ENCODE measurements around the gene ST6GALNAC1.

GRCh38 chr17:76579281-76579680 lies 64.3 kb downstream of the ST6GALNAC1 start:
- TF ChIP-seq, protein P1, sequence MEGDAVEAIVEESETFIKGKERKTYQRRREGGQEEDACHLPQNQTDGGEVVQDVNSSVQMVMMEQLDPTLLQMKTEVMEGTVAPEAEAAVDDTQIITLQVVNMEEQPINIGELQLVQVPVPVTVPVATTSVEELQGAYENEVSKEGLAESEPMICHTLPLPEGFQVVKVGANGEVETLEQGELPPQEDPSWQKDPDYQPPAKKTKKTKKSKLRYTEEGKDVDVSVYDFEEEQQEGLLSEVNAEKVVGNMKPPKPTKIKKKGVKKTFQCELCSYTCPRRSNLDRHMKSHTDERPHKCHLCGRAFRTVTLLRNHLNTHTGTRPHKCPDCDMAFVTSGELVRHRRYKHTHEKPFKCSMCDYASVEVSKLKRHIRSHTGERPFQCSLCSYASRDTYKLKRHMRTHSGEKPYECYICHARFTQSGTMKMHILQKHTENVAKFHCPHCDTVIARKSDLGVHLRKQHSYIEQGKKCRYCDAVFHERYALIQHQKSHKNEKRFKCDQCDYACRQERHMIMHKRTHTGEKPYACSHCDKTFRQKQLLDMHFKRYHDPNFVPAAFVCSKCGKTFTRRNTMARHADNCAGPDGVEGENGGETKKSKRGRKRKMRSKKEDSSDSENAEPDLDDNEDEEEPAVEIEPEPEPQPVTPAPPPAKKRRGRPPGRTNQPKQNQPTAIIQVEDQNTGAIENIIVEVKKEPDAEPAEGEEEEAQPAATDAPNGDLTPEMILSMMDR (IDR thresholded peaks at IDR 0.05; ENCODE audit: low read length): no peak
- TF ChIP-seq EZH2 (IDR thresholded peaks at IDR 0.05; ENCODE audit: borderline replicate concordance, low read length): no peak

Data from OCI-LY1 (cell line).